ENCODE measurements around the gene MST1.

DNA sequence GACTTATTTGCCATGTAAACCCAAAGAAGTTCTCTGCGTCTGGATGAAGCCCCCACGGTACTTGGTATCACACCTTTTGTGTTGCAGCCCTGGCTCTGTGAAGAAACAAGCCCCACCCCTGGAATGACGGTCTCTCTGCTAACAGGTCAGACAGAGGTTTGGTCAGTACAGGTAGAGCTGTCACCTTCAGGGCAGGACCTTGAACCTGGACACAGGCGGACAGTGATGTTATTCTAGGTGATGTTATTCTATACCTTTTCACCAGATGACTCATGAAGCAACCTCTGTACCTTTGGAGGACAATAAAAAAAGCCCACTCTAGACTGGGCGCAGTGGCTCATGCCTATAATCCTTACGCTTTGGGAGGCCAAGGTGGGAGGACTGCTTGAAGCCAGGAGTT lies 45.5 kb upstream of the MST1 start:
- TF ChIP-seq POLR2AphosphoS5 (IDR thresholded peaks at IDR 0.05; ENCODE audit: low read depth, low read length) (no peak), TAF1 (IDR thresholded peaks at IDR 0.05; ENCODE audit: borderline replicate concordance, low read depth, low read length) (no peak)
